Smooth muscle cell of the brain vasculature (primary cell): Measurements from ENCODE around the gene TEX47.

Source experiments
- DNase-seq: peaks from one replicate; pipeline ENCODE4 v3.0.0-alpha.2; 2012; ENCODE audit warnings: low read depth, low spot score

Gene TEX47

GRCh38 chr7:88795553-88795952, at the start of gene TEX47:
Gene TEX47, minus strand, starts transcription at chr7:88795737. Its CDS starts 795 bp downstream, at chr7:88794942.
- DNase-seq = no peak

DNA sequence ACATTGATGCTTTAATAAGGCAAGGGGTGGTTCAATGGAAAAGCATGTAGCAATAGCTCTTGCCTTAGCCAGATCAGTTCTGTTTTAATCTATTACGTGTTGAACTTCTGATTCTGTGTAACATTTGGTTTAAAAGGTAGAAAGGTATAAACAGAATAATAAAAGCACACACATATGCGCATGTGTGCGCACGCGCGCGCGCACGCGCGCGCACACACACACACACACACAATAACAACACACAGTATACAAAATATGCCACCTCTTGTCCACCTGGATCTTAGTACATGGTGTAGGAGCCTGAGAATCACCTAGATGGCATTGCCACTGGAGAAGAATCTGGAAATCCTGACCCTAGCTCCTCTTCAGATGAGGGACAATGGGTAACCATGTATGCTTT, 49.6 kb upstream of the TEX47 start:
- DNase-seq = no peak

- no peak for DNase-seq
Measured at GRCh38 chr7:88842201-88842600, 46.7 kb upstream of the TEX47 start.

- DNase-seq = peak; percentile 3
Measured at GRCh38 chr7:88835147-88835728, 39.7 kb upstream of the TEX47 start.

GRCh38 chr7:88826222-88826621, 30.7 kb upstream of the TEX47 start:
- DNase-seq = no peak

GRCh38 chr7:88818552-88818951, 23.0 kb upstream of the TEX47 start:
- no peak for DNase-seq

GRCh38 chr7:88806280-88807037, 10.9 kb upstream of the TEX47 start:
- no peak for DNase-seq

DNA sequence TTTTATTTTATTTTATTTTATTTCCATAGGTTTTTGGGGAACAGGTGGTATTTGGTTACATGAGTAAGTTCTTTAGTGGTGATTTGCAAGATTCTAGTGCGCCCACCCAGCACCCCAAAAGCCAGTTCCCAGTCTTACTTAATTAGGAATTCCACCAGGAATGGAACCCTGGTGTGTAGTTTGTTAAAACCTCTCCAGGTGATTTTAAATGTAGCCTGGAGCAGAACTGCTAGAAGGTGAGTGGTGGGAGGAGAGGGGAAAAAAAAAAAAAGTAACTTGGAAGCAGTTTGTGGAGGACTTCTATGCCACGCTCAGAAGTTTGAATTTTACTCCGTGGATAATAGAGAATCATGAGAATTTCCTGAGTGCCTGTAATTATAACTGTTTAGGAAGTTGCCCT, 5.5 kb upstream of the TEX47 start:
- no peak for DNase-seq

DNA sequence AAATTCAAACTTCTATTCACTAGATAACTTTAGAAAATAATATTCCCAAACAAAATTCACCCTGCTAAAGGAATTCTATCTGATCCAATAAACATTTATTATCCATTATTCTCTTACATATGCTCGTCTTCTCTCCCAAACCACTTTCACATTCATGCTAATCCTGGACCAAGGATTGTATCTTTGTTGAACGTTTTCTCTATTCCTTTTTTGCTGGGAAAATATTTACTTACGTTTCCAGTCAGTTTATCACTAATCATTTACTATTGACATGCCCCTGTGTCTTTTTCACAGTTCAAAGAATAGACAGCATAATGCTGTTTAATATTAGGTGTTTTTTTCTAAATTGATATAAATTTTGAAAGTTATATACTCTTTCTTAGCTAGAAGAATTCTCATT, 3.2 kb downstream of the TEX47 start:
- no peak for DNase-seq

DNA sequence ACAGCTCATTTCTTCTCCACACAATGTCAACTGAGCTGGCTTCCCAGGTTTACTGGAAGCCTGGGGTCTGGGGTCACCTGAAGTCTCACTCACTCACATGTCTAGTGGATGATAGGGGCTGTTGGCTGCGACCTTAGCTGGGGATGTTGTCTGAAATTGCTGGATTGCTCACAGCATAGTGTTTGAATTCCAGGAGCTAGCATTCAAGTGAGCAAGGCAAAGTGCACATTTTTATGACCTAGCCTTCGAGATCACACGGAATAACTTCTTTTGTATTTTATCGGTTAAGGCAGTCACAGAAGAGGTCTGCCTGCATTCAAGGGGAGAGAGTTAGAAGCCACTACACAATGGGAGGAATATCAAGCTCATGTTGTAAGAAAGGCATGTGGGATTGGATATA, 3.6 kb downstream of the TEX47 start:
- DNase-seq = no peak

GRCh38 chr7:88789480-88790064, 6.0 kb downstream of the TEX47 start:
- DNase-seq = peak; percentile 1

- no peak for DNase-seq
Measured at GRCh38 chr7:88787777-88788176, 7.8 kb downstream of the TEX47 start.

- no peak for DNase-seq
Measured at GRCh38 chr7:88775838-88776237, 19.7 kb downstream of the TEX47 start.

DNA sequence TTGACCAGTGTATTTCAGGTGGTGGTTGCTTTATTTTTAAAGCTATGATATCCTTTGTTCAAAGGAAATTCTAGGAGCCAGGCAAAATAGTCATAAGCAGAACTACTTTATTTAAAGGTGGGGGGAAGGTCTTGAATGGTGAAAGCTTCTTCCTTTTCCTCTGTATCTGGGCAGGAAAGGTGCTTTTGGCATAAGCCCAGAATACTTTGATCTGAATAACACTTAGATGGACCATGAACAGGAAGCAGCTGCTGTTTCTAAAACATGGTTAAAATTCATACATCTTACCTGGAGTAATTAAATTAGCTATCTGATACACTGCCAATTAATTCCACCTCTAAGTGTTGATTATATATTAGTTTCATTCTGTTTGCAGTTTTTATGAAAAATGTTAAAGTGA, 22.8 kb downstream of the TEX47 start:
- DNase-seq = no peak

DNA sequence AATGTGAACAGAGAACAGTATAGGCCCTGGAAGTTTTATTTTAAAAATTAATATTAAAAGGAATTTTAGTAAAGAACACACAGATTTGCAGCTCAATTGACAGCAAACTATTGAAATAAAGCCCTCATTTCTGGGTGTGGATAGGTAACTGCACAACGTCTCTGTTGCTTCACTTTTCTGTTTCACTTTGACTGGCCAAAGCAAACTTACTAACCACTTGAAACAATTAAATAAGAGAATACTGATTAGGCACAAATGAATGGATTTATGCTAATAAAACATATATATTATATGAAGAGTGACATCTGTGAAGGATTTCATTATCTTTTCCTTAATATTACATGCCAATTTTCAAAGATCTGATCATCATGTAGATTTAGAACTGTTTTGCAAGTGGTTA, 24.1 kb downstream of the TEX47 start:
- DNase-seq = no peak

- DNase-seq = no peak
Measured at GRCh38 chr7:88761779-88762178, 33.8 kb downstream of the TEX47 start.

DNA sequence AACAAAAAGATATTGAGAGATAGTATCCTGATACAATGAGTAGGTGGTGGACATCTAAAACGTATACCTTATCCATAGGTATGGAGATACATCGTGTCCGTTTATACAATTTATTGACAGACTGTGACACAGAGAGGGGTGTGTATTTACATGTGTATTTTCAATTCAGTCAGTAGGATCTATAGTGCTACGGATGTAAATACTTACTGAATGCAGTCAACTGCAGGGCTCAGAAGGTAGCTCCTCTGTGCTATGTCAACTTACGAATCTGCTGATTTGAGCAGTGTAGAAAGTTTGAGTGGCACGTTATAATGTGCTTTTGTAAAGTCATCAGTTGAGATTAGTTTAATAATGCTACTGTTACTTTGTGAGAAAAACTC, 35.4 kb downstream of the TEX47 start:
- DNase-seq = no peak

GRCh38 chr7:88759230-88760135, 36.1 kb downstream of the TEX47 start, which contains the start of gene ZNF804B:
Gene ZNF804B, plus strand, starts transcription at chr7:88759700. Its CDS starts 277 bp downstream, at chr7:88759977.
- no peak for DNase-seq

DNA sequence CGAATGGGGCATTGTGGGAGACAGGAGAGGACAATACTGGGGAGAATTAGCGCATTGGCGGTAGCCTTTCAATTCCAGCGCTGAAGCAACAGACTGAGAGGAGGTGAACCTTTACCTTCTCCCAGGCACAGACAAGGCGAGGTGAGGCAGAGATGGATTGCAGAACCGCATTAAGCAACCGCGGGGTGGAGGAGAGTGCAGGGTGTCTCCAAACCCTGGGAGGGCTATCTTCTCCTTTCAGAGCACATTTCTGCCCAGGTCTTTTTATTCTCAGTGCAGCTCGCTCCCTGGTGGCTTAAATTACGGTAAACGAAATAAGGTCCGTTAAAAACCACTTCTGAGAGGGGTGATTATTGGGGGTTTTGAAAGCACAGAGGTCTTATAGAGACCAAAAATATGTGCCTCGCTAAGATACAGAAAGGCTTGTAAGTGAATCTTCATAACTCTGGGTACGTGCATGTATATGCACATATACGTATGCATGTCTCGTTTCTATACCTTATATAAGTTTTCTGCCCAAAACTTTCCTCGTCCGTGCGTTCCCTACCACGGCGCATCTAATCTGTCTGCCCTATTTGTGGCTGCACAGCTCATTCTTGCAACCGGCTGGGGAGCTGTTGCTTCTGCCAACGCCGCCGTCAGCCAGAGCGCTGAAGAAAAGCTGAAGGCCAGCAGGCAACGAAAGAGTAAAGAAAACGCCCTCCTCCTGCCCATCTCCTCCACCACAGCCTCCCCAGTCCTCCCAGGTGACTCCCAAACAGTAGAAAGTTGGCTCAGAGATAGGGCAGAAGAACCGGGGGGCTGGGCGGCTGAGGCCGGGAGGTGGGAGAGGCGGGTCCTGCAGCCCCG, 36.9 kb downstream of the TEX47 start:
- DNase-seq = no peak

DNA sequence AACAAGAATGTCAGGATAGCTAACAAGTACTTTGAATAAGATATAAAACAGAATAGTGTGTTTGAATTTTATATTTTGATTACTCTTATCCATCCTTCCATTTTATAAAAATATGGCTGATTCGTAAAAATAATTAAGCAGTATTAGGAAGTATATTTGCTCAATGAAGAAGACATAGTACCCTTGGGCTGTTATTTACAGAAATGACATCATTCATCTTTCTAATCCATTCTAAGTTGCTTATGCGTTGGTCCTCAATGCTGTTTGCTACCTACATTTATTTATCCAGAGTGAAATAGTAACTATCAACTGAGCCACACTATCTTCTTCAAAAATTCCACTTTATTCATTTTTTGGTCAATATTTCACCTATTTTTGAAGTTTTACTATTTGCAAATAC, 38.2 kb downstream of the TEX47 start:
- no peak for DNase-seq

- DNase-seq = no peak
Measured at GRCh38 chr7:88756802-88757201, 38.7 kb downstream of the TEX47 start.
